GM10266 (cell line): ENCODE data around the gene SSRP1.

Experiments used
- DNase-seq: peaks from one replicate; pipeline ENCODE4 v3.0.0; 2012; ENCODE audit errors: extremely low spot score
- TF ChIP-seq, protein P1 (sequence below): IDR thresholded peaks from 2 replicates; pipeline ENCODE4 v1.5.1; 2012; ENCODE audit warnings: mild to moderate bottlenecking, low read depth; ENCODE audit not compliant: control insufficient read depth, insufficient read depth; ENCODE audit errors: missing control alignments

Gene SSRP1

DNA sequence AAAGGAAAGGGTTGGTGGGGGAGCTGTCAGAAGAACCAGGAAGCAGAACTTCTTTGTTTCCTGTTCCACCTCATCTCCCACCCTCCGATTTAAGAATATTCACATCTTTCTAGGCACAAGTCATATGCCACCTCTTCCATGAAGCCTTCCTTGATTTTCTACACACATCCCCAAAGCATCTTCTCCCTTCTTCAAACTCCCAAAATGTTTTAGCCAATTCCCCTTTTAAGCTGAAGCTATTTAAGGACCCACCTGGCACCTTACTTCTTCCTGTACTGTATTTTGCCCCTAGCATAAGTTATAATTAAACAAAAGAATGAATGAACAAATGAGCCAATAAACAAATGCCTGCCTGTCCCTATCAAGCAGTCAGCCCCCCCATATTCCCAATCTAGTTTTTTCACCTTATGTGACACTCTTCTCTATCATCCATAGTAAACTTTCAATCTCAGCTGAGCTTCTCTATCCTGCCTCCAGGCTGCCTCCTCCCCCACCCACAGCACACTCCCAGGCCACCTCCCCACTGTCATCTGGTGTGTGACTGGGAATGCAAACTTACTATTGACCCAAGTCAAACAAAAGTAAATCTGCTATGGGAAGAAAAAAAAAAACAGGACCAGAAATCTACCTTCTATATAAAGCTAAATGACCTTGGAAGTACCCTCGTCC, 14.8 kb downstream of the SSRP1 start:
- DNase-seq: no peak
- TF ChIP-seq, protein P1, sequence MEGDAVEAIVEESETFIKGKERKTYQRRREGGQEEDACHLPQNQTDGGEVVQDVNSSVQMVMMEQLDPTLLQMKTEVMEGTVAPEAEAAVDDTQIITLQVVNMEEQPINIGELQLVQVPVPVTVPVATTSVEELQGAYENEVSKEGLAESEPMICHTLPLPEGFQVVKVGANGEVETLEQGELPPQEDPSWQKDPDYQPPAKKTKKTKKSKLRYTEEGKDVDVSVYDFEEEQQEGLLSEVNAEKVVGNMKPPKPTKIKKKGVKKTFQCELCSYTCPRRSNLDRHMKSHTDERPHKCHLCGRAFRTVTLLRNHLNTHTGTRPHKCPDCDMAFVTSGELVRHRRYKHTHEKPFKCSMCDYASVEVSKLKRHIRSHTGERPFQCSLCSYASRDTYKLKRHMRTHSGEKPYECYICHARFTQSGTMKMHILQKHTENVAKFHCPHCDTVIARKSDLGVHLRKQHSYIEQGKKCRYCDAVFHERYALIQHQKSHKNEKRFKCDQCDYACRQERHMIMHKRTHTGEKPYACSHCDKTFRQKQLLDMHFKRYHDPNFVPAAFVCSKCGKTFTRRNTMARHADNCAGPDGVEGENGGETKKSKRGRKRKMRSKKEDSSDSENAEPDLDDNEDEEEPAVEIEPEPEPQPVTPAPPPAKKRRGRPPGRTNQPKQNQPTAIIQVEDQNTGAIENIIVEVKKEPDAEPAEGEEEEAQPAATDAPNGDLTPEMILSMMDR: no peak

DNA sequence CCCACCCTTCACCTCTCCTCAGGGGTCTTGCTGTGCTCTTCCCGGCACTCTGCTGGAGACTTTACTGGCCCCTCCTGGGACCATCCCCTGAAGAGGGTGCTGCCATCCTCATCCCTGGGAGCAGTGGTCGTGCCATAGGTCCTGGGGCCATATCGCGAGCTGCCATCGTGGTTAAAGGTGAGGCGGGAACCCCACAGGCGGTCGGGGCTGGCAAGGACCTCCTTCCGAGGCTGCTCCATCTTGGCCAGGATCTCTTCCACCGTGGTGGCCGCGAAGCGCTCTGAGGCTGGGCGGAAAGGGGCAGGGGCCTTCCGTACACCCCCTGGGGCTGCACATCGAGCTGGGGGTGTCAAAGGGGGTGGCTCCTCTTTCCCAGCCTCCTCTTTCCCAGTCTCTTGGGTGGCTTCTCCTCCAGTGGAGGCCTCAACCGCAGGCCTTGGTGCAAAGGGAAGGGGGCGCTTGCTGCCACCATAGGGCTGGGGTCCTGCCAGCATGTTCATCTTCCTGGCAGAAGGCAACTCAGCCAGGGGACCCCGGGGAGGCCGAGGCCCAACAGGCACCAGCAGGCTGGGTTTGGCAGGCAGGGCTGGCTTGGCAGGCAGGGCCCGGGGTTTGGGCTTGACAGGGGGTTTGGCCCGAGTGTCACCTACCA, 15.5 kb downstream of the SSRP1 start:
- no peak for DNase-seq
- TF ChIP-seq, protein P1: no peak

DNA sequence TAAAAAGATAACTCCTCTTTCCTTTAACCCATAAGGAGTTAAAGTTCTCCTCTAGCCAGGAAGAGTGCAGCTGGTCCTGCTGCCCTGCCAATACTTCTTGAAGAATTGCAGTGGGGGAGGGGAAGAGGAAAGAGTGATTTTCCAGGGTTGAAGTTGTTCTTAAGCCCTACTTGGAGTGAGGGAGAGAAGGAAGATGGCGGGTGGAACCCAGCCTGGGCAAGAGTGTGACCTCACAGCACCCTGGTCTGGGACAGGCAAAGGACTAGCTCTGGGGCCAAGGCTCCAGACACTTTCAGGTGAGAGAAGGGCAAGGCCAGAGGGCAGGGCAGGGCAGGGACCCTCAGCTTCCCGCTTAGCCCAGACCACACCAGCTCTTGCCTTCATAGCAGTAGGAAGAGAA, 17.5 kb downstream of the SSRP1 start:
- TF ChIP-seq, protein P1: no peak
- DNase-seq: no peak

DNA sequence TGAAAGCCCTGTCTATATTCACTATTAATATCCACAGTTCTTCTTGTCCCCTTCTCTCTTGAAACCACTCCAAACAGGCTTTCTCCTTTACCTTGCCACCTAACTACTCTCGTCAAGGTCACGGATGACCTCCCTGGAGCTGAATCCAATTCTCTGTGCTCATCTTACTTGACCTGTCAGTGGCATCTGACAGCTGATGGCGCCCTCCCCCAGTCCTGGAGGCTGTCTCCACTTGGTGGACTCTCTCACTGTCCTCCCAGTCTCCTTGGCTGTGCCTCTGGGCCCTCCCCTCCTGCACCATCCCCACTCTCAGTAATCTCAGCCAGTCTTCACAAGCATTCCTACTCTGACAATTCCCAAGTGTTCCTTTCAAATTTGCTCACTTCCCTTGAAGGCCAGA, 19.7 kb downstream of the SSRP1 start:
- TF ChIP-seq, protein P1: no peak
- DNase-seq: no peak

DNA sequence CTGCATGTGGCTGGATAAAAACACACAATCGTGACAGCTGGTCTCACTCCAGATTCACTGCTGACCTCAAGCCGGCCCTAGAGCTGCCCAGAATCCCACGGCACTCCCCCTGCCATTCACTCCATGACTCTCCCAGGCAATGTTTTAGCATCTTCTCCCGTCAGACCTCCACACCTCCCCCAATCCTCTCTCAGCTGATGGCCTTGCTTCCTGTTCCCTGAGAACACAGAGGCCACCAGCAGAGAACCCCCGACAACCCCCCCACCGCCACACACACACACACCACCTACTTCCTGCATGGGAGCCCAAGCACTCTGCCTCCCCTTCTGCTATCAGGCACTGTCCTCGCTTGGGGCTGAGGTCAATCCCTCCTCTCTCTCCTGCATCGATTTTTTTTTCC, 20.2 kb downstream of the SSRP1 start:
- TF ChIP-seq, protein P1: no peak
- no peak for DNase-seq

DNA sequence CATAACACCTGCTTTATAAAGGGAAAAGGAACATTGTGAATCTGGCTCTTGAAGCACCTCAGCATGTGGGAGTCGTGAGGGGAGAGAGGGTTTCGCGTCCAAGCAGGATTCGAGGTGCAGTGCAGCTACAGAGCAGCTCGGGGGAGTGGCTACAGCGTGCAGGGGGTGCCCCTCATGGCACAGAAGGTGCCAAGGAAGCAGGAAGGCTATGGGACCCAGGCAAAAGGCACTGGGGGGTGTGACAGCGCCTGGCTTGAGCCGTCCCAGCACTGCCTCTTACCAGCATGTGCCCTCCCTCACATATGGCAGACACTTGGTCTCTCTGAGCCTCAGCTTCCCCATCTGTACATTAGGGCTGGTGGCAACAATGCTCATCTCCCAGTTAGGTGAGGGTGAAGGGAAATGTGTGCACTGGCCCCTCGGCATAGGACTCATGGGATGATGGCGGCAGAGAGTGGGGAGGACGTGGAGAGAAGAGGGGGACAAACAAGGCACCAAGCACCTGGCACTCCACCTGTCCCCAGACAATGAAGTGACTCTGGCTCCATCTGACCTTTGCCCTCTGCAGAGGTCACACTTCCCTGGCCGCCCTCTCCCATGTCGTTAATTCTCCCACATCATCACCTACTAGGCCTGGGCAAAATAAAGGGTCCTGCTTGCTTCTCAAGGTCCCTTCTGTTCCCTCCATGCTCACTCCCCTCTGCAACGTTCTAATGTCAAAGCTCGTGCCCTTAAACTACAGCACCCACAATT, 21.3 kb downstream of the SSRP1 start:
- TF ChIP-seq, protein P1: no peak

DNA sequence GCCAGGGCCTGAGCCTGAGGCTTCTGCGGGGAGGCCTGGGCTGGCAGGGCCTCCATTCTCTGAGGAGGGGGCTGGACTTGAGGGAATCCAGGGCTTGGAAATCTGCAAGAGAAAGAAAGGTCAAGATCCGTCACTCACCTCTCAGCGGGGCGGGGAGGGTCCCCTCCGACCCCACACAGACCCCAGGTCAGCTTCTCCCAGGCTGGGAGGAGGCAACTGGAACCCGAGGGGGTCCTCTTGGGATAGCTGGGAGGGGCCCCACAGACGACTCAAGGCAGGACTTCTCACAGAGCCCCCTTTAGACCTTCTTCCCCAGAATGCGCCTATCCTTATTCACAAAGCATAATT, 21.9 kb downstream of the SSRP1 start:
- TF ChIP-seq, protein P1: no peak
- DNase-seq: no peak

More for the DNA sequence above, 21.3 kb downstream of the SSRP1 start:
- no peak for DNase-seq
